GM21381 (cell line): Measurements from ENCODE around the gene EIF1.
"Not testable (repeated sequence)": the region's sequence is repeated elsewhere in the genome, so short reads cannot be mapped to it uniquely, and the experiment has no call there.

Source experiments
- ATAC-seq: cut with Tn5 transposase; IDR thresholded peaks from one replicate; pipeline ENCODE4 v1.9.1; 2021; ENCODE audit warnings: mild to moderate bottlenecking, moderate library complexity; ENCODE audit not compliant: unreplicated experiment

Gene EIF1

DNA sequence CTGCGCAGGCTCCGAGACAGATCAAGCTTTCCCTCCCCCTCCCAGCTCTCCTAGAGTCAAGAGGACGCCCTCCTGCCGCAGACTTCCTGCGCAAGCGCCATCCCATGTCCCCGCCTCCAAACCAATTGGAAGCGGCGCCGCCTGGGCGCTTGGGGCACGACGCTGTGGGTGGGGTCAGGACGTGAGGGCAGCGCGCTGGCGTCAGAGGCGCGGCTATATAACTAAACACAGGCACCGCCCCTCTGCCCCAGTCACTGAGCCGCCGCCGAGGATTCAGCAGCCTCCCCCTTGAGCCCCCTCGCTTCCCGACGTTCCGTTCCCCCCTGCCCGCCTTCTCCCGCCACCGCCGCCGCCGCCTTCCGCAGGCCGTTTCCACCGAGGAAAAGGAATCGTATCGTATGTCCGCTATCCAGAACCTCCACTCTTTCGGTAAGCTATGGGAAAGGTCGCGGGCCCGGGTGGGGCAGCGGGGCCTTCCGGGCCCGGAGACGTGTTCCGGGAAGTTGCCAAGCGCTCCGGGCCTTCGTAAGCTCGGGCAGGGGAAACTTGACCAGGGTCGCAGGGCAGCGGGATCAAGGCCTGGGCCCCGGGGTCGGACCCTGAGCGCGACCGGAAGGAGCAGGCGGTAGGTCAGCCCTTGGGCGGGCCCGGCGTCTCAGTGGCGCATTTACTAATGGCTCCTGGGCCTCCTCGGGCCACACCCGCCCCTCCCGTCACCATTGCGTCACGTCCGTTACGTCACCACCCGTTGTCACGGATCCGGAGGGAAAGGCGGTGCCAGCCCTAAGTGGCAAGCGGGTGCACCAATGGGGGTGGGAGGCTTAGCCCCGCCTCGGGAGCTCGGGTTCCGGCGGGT is at the start of gene EIF1:
EIF1 (plus strand) TSS at position 245 of the 856 bp plus-strand sequence; CDS start at position 399, 154 bp downstream.
- peak; percentile 72 for ATAC-seq

DNA sequence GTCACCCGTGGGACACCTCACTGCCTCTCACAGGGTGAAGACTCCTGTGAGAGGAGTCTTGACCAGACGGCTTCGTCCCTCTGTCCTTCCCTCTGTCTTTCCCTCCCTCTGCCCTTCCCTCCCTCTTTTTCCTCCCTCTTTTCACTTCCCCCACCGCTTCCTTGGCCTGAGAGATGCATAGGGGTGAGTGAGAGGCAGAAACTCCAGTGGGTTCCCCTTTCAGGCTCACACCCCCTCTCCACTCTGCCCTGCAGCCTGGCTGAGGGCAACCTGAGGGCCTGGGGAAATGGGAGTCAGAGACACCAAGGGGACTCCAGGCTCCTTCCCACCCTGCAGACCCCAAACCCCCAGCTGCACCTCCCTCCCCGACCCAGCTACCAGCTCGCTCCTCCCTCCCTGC is 49.7 kb upstream of the EIF1 start:
- ATAC-seq: no peak

DNA sequence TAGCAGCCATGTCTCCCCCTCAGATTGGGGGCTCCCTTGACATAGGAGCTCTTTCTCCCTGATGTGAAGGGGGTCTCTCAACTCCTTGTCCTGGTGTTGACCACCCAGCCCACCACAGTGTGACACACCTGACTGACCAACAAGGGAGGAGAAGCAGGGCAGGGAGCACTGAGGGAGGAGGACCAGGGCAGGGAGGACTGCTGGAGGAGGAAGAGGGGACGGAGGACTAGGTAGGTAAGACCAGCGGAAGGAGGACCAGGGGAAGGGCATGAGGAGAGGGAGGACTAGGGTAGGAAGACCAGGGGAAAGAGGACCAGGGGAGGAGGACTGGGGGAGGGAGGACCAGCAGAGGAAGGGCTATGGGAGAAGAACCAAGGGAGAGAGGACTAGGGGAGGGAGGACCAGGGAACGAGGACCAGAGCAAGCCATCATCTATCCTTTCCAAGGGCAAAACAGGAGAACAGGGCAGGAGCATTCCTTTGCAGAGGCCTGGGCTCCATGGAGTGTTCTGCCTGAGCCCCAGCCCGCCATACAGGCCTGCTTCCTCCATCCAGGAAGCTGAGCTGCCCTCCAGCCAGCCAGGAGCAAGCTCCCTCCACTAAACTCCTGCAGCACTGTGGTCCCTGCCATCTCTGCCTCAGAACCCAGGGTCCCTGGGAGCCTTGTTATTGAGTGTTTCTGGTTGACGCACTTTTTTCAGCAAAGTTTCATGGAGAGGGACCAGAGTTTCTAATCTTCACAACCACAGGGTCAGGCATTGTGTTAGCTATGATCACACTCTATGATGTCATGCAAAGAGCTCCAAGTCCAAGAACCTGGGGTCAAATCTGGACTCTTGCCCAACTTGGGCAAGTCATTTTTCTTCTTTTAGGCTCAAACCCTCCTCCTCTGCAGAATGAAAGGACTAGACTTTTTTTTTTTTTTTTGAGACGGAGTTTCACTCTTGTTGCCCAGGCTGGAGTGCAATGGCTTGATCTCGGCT is 48.9 kb upstream of the EIF1 start:
- no peak for ATAC-seq

DNA sequence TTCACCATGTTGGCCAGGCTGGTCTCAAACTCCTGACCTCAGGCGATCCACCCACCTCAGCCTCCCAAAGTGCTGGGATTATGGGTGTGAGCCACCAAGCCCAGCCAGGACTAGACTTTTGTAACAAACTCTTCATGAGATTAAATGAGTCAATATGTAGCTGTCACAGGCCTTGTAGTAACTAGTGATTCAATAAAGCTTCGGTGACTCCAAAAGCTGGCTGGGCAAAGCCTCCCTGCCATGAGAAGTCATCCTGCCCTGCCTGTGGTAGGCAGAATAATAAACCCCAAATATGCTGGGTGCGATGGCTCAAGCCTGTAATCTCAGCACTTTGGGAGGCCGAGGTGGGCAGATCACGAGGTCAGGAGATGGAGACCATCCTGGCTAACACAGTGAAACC is 48.1 kb upstream of the EIF1 start:
- ATAC-seq: not testable (repeated sequence)

DNA sequence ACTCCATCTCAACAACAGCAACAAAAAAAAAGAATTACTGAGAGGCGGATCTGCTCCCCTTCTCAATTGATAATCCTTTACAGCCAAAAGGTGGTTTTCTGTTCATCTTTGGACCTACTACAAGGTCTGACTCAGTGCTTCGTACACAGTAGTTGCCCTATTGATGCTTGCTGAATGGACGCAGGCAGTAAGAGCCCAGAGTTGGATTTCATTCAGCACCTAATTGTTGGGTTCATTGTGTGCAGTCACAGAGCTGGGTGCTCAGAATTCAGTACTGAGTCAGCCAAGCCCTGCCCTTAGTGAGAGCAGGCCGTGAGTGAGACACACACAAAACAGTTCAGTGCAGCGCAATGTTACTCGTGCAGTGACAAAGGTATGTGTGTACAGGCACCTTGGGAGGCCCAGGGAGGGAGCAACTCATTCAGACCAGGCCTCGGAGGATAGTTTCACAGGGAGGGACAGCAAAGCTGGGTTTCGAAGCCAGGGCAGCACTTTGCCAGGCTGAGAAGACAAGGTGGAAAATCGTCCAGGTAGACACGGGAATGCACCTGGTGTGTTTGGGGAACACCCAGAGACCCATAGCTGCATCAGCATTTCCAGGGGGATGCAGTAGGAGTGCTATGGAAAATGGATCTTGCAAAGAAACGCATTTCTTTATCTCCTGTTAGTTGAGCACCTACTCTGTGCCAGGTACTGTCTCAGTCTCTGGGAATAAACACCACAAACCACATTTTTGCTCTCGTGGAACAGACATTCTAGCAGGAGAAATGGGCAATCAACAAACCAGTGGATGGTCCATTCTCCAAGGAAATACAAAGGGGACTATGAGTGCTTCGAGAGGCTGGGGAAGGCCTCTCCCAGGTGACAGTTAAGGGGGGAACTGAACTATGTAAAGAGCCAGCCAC is 46.2 kb upstream of the EIF1 start:
- no peak for ATAC-seq

DNA sequence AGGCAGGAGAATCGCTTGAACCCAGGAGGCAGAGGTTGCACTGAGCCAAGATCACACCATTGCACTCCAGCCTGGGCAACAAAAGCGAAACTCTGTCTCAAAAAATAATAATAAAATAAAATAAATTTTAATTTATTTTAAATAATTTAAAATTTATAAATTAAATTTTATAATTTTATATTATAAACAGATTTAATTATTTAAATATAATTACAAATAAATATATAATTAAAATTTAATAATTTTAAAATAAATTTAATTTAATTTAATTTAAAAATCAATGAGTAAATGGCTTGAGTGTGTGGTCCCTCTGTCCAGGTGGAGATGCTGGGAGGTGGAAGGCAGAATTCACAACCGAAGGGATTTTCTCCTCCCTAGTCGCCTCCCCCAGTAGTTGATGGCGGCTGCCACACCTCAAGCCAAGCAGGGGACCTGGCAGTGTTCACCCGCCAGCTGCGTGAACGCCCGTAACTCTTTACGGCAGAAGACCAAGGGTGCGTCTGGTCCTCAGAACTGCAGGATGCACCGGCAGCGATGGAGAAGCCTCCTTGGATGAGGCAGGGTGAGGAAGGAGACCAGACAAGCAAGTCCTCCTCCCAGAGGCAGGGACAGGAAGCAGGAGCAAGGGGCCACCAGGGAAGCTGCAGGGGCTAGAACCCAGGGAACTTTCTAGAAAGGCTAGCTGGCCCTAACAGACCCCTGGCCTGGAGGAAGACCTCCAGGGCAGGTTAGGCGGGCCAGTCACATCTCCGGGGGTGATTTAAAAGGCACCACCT is 41.5 kb upstream of the EIF1 start:
- no peak for ATAC-seq

DNA sequence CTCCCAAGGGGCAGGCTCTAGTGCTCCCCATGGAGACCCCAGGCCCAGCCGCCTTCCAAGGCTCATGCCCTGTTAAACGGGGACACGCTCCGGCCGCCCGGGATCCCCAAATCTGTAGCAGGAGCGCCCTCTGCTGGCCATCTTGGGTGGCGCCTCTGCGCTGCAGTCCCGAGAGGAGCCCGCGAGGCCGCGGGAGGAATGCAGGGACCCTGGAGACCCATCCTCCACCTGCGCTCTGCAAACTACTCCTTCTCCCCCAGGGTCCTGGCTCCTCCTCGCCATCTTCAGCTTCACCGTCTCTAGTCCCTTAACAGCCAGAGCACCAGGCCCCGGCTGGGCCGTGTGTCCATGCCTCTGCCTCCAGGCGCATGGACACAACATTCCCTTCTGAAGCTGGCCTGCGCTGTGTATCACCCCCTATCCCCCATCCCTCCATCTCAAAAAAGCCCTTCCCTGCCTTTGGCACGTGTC is 40.7 kb upstream of the EIF1 start:
- no peak for ATAC-seq

DNA sequence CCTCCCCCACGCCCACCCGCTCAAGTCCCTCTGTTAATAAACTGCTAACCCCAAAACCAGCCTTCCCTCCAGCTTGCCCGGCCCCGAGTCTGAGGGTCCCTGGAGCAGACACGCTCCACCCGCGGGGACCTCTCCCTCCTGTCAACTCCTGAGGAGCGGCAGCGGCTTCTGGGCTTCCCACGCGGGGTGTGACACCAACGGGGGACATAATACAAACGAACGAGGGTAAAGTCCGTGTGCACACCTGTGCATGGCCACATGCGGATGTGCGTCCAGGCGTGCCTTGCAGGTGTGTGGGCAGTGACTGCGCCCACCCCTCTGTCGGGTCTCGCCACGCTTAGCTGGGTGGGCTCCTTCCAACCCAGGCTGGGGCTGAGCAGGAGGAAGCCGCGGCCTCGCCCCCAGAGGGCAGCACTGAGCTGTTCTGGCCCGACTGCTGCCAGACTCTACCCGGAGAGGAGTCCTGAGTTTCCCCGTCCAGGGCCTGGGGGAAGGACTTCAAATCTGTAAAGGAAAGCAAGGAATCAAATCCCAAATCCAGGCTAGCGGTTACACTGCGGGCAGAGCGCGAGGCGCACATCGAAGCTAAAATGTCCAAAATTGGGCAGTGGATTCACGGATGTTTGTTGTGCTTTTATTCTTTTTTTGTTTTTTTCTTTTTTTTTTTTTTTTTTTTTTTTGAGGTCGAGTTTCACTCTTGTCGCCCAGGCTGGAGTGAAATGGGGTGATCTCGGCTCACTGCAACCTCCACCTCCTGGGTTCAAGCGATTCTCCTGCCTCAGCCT is 40.1 kb upstream of the EIF1 start:
- ATAC-seq: peak; percentile 57

DNA sequence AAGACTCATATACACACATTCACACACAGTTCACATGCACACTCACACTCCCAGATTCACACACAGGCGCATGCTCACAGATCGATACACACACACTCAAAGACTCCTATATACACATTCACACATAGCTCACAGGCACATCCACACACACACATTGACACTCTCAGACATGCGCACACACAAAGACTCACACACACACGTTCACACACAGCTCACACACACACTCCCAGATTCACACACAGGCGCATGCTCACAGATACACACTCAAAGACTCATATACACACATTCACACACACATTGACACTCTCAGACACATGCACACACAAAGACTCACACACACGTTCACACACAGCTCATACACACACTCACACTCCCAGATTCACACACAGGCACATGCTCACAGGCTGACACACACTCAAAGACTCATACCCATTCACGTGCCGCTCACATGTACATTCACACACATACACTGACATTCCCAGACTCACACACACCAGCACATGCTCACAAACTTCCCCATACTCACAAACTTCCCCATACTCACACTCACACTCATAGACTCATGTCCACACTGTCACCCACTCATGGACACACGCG is 38.7 kb upstream of the EIF1 start:
- ATAC-seq: no peak

DNA sequence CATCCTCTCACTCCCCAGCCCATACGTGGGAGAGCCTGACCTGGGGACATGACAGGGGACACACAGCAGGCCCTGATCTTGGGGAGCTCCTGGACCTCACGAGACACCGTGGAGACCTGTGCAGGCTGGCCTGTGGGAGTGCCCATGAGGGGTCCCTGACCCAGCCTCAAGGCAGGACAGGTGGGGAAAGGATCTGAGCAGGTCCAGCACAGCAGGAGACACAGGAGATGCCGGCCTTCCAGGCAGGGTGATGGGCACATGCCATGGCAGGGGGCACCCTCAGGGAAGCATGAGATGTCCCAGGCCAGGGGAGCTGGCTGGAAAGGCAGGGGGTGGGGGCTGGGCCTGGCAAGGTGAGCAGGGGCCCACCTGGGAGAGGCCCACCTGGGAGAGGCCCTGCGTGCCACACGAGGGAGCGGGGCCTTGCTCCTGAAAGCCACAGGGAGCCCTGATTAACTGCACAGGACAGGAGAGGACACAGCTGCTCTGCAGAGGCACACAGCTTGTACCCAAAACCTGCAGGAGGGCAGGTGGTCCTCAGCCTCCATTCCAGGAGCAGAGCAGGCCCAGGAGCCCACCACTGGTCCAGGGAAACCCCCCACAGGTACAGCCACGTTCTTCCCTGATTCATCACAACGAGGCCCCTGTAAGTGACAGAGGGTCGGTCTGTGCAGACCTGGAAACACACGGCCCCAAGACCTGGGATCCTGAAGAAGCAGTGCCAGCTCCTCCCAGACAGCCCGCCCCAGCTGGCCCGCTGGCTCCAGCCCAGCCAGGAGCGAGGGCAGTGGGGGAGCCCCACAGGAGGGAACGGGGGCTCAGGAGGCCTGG is 37.7 kb upstream of the EIF1 start:
- no peak for ATAC-seq

DNA sequence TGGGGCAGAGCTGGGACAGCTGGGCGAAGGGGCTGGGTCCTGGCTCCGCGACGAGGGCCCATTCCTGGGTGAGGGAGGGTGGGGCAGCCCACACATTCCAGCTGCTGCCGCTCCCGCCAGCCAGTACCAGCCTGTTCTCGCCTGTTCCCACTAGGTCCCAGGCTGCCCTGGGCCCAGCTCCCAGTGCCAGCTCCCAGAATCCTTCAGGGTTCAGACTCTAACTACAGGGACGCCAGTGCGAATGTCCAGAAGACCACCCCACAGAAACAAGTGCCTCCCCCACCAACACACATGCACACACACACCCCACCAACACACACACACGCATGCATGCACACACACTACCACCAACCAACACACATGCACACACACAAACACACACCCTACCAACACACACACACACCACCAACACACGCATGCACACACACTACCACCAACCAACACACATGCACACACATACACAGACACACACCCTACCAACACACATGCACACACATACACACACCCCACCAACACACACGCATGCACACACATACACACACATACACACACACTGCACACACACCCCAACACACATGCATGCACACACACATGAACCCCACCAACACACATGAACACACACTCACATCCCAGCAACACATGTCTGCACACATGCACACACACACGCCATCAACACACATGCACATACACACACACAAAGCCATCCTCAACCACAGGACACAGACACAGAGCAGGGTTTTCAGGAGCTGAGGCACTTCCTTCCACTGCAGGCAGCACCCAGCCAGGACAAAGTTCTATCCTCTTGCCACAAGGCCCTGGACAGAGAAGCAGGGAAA is 36.8 kb upstream of the EIF1 start:
- no peak for ATAC-seq

DNA sequence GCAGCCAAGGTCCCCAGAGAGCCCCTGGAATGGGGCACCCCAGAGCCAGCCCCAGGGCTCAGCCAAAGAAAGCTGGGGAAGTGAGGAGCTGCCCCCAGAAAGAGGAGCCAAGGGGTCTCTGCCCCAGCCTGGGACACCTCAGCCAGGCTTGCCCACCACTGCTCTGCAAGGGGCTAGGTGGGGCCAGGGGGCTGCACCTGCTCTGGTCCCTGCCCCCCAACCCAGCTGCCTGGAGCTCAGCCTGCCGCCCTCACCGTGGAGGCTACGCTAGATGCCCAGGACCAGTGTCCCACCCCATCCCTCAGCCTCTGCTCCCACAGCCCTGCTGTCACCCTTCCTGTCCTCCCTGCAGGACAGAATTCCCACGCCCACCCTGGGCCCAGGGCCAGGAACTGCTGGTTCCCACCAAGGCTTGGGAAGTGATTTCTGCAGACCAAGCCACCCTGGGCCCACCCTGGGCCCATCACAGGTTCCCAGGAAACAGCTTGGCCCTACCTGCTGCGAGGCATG is 36.2 kb upstream of the EIF1 start:
- ATAC-seq: no peak

DNA sequence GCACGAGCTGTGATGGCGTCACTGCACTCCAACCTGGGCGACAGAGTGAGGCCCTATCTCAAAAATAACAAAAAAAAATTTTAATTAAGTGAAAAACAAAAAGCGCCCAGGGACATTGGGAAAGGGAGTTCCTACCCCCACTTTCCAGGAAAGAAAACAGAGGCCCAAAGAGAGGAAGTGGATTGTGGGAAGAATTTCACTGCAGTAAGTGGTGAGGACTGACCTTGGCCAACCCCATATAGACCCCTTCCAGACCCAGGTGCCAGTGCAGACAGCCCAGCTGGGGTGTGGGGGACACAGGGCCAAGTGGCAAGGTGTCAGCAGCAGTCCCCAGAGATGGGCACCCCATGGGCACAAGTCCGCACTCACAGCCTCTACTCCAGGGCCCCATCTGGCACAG is 35.3 kb upstream of the EIF1 start:
- ATAC-seq: no peak

DNA sequence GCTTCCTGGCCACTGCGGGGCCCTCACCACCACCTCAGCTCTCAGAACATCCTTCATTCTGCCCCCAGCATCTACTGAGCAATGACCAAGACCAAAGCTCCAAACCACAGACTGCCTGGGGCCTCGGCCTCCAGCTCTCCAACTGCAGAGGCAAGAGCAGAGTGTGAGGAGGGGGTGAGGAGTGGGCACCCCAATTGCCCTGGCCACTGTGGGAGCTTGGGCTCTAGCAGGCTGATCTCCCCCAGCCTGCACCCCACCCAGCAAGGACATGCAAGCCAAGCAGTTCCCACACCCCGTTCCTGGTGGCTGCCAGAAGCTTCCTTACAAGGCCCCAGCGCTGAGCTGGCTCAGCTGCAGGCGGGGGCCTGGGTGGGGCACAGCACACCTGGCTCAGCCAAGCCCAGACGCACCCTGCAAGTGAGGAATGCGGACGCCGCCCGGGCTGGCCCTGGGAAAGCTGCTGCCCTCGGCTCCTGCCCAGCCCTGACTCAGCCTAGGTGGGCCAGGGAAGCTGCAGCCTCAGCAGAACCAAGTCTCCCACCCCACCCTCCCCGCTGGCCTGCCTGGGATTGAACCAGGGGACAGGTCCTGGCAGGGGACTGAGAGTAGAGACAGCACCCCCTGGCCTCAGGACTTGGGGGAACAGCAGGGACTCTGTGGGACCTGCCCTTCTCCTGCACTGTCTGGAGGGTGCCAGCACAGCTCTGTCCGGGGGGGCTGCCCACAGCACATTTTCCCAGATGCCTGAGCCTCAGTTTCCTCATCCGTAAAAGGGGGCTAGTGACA is 34.6 kb upstream of the EIF1 start:
- no peak for ATAC-seq

DNA sequence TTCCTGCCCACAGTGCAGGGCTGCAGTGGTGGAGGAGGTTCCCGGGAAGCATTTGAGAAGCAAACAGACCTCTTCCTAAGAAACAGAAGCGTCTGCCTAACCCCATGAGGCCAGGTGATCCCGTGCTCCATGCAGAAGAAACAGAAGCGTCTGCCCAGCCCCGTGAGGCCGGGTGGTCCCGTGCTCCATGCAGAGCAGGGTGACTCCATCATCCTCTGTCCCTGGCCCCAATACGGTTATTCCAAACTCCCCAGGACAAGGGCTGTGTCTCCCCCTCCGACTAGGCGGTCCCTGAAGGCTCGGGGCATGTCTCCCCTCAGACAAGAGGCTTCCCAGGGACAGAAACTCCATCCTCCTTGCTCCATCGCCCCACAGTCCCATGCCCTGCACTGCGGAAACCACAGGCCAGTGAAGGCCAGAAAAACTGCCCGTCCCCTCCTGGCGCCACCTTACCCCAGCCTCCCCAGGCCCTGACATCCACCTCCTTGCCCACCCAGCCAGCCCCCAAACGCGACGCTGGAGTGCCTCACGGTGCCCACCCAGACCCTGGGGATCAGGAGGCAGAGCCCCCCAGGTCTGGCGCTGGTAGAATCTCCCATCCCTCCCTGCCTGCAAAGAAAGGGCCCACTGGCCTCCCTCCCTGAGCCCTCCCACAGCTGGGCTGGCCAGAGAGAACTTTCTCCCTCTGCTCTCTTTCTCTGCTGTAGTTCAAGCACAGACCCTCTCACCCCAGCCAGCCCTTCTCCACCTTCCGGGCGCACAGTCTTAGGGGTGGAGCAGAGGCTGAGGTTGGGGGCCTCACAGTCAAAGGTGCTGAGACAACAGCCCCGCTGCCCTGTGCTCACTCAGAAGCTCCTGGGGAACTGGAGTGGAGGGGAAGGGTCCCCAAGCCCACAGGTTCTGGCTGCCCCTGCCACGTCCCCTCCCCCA is 33.7 kb upstream of the EIF1 start:
- ATAC-seq: no peak
